NOMO-1 treated with dmso at 0.1 percent for 144 hours (cell line): ENCODE data around the gene GALNT17.
"Not testable (repeated sequence)": the region's sequence is repeated elsewhere in the genome, so short reads cannot be mapped to it uniquely, and the experiment has no call there.

ENCODE experiments used
- DNase-seq: peaks from one replicate; lab custom pipeline; 2025; ENCODE audit not compliant: unreplicated experiment; lab: John Stamatoyannopoulos, UW

Gene GALNT17

GRCh38 chr7:71157757-71158156 is 25.8 kb downstream of the GALNT17 start:
- DNase-seq, result no peak

GRCh38 chr7:71165708-71166107 is 33.8 kb downstream of the GALNT17 start:
- no peak for DNase-seq

- DNase-seq, result no peak
Observed at GRCh38 chr7:71171476-71171875, 39.5 kb downstream of the GALNT17 start.

GRCh38 chr7:71173955-71174354 is 42.0 kb downstream of the GALNT17 start:
- DNase-seq, result no peak

GRCh38 chr7:71182438-71182935 is 50.5 kb downstream of the GALNT17 start:
- DNase-seq, result no peak

- no peak for DNase-seq
Observed at GRCh38 chr7:71184136-71184535, 52.2 kb downstream of the GALNT17 start.

GRCh38 chr7:71184609-71185008 is 52.7 kb downstream of the GALNT17 start:
- DNase-seq, result no peak

- DNase-seq, result no peak
Observed at GRCh38 chr7:71186535-71187057, 54.7 kb downstream of the GALNT17 start.

- DNase-seq, result no peak
Observed at GRCh38 chr7:71191771-71192170, 59.8 kb downstream of the GALNT17 start.

GRCh38 chr7:71193099-71193810 is 61.3 kb downstream of the GALNT17 start:
- DNase-seq, result no peak

GRCh38 chr7:71198391-71198790 is 66.4 kb downstream of the GALNT17 start:
- no peak for DNase-seq

GRCh38 chr7:71198887-71199286 is 66.9 kb downstream of the GALNT17 start:
- DNase-seq, result no peak

GRCh38 chr7:71206184-71206583 is 74.2 kb downstream of the GALNT17 start:
- DNase-seq, result no peak

GRCh38 chr7:71208881-71209280 is 76.9 kb downstream of the GALNT17 start:
- no peak for DNase-seq

- not testable (repeated sequence) for DNase-seq
Observed at GRCh38 chr7:71209484-71209883, 77.5 kb downstream of the GALNT17 start.

GRCh38 chr7:71210220-71210619 is 78.3 kb downstream of the GALNT17 start:
- DNase-seq, result no peak

- not testable (repeated sequence) for DNase-seq
Observed at GRCh38 chr7:71212433-71212832, 80.5 kb downstream of the GALNT17 start.

- DNase-seq, result no peak
Observed at GRCh38 chr7:71216211-71216610, 84.3 kb downstream of the GALNT17 start.

- no peak for DNase-seq
Observed at GRCh38 chr7:71220210-71220695, 88.3 kb downstream of the GALNT17 start.

- DNase-seq, result no peak
Observed at GRCh38 chr7:71221049-71221448, 89.1 kb downstream of the GALNT17 start.

- DNase-seq, result peak; percentile 8
Observed at GRCh38 chr7:71221549-71221948, 89.6 kb downstream of the GALNT17 start.

GRCh38 chr7:71227126-71227525 is 95.2 kb downstream of the GALNT17 start:
- no peak for DNase-seq

GRCh38 chr7:71229148-71229547 is 97.2 kb downstream of the GALNT17 start:
- DNase-seq, result no peak
